ENCODE data around the gene FUT9.

Gene FUT9

DNA sequence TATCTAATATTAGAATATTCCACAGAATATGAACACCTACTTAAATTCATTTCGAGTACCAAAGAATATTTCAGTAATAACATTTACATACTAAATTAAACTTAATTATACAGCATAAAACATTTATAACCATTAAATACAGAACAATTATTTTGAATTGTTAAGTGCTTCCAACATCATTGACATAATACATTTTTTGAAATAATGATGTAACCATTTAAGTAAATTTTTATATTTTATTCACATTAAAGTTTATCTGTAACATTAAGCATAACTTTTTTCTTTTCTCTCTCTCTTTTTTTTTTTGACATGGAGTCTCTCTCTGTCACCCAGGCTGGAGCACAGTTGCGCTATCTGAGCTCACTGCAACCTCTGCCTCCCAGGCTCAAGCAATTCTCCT lies 44.5 kb downstream of the FUT9 start:
- no peak overlapping the region for H3K4me3 ChIP-seq (ENCODE audit: low read length)
- DNase-seq (ENCODE audit: low read depth, low spot score): no peak

- no peak overlapping the region for H3K4me3 ChIP-seq (ENCODE audit: low read length)
- no peak for DNase-seq (ENCODE audit: low read depth, low spot score)
These were observed 49.4 kb downstream of the FUT9 start for GRCh38 chr6:96065213-96065612.

DNA sequence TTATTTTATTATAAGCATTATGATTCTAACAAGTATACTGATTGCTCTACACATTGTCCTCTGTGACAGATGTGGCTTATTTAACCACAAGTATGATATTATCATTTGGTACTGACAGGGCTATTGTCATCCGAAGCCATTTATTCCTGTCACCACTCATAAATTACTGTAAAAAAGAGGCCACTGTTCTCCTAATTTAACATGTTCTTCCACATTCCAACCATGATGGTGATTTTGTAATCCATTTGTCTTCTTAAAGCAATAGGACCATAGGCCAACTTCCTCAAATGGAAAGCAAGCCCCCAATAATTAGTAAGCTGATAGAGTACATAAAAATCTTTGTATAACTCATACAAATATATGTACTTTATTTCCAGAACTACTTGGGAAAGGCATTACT lies 50.6 kb downstream of the FUT9 start:
- no peak overlapping the region for H3K4me3 ChIP-seq (ENCODE audit: low read length)
- DNase-seq (ENCODE audit: low read depth, low spot score): no peak

DNA sequence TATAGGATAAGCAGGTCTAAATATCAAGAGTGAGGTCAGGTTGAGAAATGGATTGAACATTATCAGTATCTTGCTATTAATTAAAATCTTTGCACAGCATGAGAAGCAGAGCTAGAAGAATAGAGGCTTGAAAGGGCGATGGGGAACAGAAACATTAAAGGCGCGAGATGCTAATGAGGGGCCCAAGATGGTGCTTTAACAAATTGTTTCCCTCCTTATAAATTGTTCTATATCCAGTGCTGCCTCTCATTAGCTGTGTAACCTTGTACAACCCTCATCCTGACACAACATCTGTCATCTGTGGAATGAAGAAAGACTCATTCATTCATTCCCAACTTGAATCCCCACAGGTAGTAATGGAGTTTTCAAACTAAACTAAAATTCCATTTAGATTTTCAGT lies 57.8 kb downstream of the FUT9 start:
- DNase-seq (ENCODE audit: low read depth, low spot score): no peak
- no peak overlapping the region for H3K4me3 ChIP-seq (ENCODE audit: low read length)

DNA sequence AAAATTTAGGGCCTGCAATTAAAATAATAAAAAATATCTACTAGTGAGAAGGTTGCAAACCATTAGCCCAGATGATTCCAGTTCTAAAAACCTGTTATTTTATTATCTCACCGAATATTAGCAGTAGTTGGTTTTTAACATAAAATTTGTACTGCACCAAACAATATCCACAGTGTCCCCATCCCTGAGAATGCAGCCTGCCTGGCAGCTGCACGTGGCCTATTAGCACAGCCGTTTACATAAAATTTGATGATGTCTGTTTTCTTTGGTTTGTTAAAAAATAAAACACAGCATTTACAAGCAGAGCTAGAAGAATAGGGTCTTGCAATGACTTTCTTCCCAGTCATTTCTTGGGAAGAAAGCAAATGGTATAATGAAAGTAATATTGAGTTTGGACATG lies 58.2 kb downstream of the FUT9 start:
- no peak for DNase-seq (ENCODE audit: low read depth, low spot score)
- H3K4me3 ChIP-seq (ENCODE audit: low read length): no peak overlapping the region

DNA sequence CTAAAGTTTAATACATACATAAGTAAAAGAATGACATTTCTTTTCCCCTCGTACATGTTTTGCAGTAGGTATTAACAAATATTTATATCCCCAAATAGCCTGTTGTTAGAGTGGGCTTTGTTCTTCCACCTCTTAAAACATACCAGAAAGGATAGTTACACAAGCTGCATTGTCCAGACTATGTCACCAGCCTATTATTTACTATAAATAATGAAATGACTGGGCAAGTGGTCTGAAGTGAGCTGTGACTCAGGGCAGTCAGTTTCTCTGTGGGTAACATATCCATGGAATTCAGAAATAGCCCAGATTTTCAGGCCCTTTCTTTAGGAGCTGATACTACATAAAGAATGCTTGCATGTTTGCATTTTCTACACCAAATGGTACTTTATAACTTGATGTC lies 60.1 kb downstream of the FUT9 start:
- no peak overlapping the region for H3K4me3 ChIP-seq (ENCODE audit: low read length)
- no peak for DNase-seq (ENCODE audit: low read depth, low spot score)

DNA sequence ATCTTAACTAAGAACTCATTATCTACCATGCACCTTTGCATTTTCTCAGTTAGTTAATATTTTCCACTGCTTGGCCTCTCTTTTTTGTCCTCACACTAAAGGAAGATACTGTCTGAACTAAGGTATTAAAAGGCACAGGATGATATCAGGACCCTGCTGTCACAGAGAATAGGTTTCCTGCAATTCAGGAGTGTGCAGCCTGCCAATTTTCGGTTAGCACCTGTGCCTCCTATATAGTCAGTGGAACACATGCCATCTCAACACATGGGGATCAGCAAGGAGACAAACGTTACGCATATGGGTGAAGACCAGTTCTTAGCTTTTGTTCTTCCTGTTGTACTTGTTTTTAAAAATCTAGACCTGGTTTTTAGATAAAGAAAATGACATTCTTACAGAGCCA lies 71.0 kb downstream of the FUT9 start:
- no peak for DNase-seq (ENCODE audit: low read depth, low spot score)

DNA sequence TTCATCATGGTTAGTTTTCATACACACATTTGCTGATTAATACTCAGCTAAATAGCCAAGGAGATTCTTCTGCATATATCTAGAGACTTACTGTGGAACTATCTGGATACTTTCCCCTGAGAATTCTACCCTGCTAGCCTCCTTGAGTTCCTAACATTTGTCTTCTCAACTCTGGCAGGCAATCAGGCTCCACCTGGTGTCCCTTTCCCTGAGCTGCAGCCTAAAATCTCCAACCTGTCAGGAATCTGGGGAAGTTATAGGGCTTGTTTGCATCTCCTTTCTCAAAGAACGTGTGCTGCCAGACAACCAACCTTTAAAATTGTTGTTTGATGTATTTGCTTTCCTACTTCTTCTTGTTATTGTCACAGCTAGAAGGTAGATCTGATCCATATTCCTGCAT lies 73.4 kb downstream of the FUT9 start:
- no peak for DNase-seq (ENCODE audit: low read depth, low spot score)

More for the DNA sequence above, 71.0 kb downstream of the FUT9 start:
- H3K4me3 ChIP-seq (ENCODE audit: low read length): no peak overlapping the region

DNA sequence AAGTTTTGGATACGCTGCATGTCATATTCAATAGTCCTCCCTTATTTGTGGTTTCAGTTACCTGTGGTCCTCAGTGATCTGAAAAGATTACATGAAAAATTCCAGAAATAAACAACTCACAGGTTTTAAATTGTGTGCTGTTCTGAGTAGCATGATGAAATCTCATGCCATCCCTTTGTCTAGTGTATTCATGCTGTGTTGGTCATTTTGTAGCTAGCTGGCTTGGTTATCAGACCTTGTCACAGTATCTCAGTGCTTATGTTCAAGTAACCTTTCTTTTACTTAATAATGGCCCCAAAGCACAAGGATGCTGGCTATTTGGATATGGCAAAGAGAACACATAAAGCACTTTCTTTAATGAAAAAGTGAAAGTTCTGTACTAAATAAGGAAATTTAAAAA lies 78.3 kb downstream of the FUT9 start:
- DNase-seq (ENCODE audit: low read depth, low spot score): no peak
- H3K4me3 ChIP-seq (ENCODE audit: low read length): no peak overlapping the region

More for the DNA sequence above, 73.4 kb downstream of the FUT9 start:
- H3K4me3 ChIP-seq (ENCODE audit: low read length): no peak overlapping the region

DNA sequence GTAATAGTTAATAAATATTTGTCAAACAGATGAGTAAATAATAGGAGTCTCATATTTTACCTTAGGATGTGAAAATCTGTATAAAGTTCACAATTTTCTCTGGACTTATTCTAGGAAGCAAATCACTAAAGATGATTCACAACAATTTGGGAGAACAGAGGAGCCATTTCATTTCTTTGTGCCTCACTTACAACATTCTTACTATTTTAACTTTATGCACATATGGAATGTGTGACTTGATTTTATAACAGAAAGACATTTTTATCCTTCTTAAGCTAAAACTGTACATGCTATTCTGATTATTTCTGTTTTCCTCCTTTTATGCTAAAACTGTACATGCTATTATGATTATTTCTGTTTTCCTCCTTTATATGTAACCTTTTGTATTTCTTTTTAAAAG lies 83.3 kb downstream of the FUT9 start:
- H3K4me3 ChIP-seq (ENCODE audit: low read length): no peak overlapping the region
- no peak for DNase-seq (ENCODE audit: low read depth, low spot score)

DNA sequence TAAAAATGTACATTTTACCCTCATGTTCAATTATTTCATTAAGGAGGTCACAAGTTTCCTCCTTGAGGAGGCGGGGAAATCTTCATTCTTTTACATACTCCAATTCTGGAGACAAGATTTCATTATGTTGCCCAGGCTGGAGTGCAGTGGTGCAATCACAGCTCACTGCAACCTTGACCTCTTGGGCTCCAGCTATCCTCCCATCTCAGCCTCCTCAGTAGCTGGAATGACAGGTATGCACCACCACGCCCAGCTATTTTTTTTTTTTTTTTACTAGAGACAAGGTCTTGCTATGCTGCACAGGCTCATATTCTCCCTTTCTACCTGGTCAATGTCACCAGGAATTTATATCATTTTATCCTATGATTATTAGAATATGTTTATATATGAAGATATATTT lies 85.8 kb downstream of the FUT9 start:
- DNase-seq (ENCODE audit: low read depth, low spot score): no peak
- H3K4me3 ChIP-seq (ENCODE audit: low read length): no peak overlapping the region

- DNase-seq (ENCODE audit: low read depth, low spot score): no peak
- no peak overlapping the region for H3K4me3 ChIP-seq (ENCODE audit: low read length)
These were observed 89.1 kb downstream of the FUT9 start for GRCh38 chr6:96104910-96105309.

GRCh38 chr6:96110878-96111277 lies 95.1 kb downstream of the FUT9 start:
- DNase-seq (ENCODE audit: low read depth, low spot score): no peak
- H3K4me3 ChIP-seq (ENCODE audit: low read length): no peak overlapping the region

DNA sequence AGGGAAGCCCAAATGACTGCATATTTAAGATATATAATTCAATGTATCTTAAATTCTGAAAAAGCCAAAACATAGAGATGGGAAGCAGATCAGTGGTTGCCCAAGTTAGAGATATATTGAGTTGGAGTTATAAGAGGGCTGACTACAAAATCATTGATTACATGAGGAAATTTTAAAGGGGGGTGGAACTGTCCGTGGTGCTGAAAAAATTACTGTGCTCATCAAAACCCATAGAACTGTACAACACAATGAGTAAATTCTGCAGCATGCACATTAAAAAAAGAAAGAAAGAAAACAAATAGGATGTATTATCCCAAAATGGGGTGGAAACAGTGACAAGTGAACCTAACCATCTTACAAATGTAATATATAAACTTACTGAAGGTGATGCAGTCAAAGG lies 100.9 kb downstream of the FUT9 start:
- no peak overlapping the region for H3K4me3 ChIP-seq (ENCODE audit: low read length)

DNA sequence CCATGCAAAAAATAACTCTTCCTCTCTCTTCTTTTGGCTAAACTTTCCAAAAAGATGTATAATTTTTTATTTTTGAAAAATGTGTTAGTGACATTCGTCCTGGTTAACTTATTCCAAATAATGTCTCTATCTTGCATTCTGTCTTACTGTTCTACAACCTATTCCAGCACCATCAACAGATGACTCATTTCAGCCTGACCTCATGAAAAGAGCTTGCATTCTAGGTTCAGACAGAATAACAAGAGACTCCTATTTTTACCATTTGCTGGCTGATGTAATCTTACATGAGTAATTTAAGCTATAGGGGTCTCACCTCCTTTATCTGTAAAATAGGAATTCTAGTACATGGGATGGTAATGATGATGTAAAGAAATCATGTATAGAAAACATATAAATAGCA lies 109.0 kb downstream of the FUT9 start:
- DNase-seq (ENCODE audit: low read depth, low spot score): no peak
- H3K4me3 ChIP-seq (ENCODE audit: low read length): no peak overlapping the region

More for the DNA sequence above, 100.9 kb downstream of the FUT9 start:
- peak; percentile 3 for DNase-seq (ENCODE audit: low read depth, low spot score)

GRCh38 chr6:96138406-96138805 lies 122.6 kb downstream of the FUT9 start:
- no peak for DNase-seq (ENCODE audit: low read depth, low spot score)
- no peak overlapping the region for H3K4me3 ChIP-seq (ENCODE audit: low read length)

- DNase-seq (ENCODE audit: low read depth, low spot score): no peak
- no peak overlapping the region for H3K4me3 ChIP-seq (ENCODE audit: low read length)
These were observed 126.4 kb downstream of the FUT9 start for GRCh38 chr6:96142142-96142541.

GRCh38 chr6:96150431-96150830 lies 134.7 kb downstream of the FUT9 start:
- H3K4me3 ChIP-seq (ENCODE audit: low read length): no peak overlapping the region
- DNase-seq (ENCODE audit: low read depth, low spot score): no peak

- DNase-seq (ENCODE audit: low read depth, low spot score): no peak
- no peak overlapping the region for H3K4me3 ChIP-seq (ENCODE audit: low read length)
These were observed 135.9 kb downstream of the FUT9 start for GRCh38 chr6:96151707-96152106.

DNA sequence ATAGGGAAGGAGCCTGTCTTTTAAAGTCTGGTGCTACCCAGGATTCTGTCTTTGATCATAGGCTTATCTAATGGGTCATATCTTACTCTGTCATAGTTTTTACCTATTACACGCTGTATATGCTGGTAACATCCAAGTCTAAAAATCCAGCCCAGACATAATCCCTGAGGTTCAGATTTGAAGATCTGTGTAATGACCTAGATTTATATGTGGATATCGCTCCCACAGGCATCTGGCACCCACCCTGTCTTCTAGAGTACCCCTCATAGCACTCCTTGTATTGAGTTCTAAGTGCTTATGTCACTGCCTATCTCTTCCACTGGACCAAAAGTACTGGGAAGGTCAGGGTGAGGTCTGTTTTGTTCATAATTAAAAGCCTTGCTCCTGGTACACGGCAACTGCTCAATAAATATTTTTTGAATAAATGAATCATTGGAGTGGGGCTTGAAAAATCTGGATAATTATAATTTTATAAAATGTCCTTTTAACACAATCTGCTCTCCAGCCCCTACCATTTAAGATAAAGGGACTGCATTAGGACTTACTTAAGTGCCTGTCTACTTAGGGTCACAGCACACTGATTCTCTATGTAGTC lies 136.4 kb downstream of the FUT9 start:
- H3K4me3 ChIP-seq (ENCODE audit: low read length): no peak overlapping the region
- DNase-seq (ENCODE audit: low read depth, low spot score): no peak

GRCh38 chr6:96153775-96154174 lies 138.0 kb downstream of the FUT9 start:
- DNase-seq (ENCODE audit: low read depth, low spot score): no peak
- no peak overlapping the region for H3K4me3 ChIP-seq (ENCODE audit: low read length)

DNA sequence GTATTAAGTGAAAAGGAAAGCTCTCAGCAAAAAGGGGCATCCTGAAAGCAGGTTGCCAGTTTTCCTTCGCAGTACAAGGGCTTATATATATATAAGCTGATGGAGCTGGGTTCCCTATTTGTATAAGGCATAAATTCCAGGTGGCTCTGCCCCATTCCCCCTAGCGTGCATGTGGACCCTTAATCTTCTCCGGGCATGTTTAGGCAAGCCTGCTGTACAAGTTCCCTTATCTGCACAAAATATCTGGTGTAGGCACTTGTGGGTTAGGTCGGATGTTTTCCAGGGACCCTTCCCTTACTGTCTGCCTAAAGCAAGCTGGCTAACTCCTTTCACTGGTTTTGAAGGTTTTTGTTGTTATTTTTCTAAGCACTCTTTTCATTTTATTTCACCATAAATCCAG lies 140.7 kb downstream of the FUT9 start:
- H3K4me3 ChIP-seq (ENCODE audit: low read length): no peak overlapping the region
- DNase-seq (ENCODE audit: low read depth, low spot score): no peak

Data from Jurkat, Clone E6-1 (cell line).